Heart left ventricle (tissue), 13 donors: ENCODE results near the gene NIP7.

ENCODE experiments used
- CTCF ChIP-seq, 12 donors: fragments of 200-600 bp; sonication (generic) in 4 of 12; IDR thresholded peaks; one replicate each; pipeline versions ENCODE4 v1.5.0 to v1.8.0; 2018 to 2022; ENCODE audit warnings: antibody characterized with exemption in 12 of 12, mild to moderate bottlenecking in 5 of 12
- POLR2A ChIP-seq, 2 donors: fragments of 450-650 bp; IDR thresholded peaks; one replicate each; pipeline ENCODE4 v1.6.1; 2017; ENCODE audit warnings: antibody characterized with exemption in 2 of 2, mild to moderate bottlenecking in 2 of 2, moderate library complexity in 2 of 2
- donor health status: ischemic (EF 13 %, LVEDD 7.1; RV severe dilation, severe dysfunction).
- donor health status: DM: no; HTN: yes; CAD: no.
- donor health status: DM: no; HTN: no; CAD: no.
- donor health status: ischemic (EF 25% LVEDD 6.9; RV normal size, moderate dysfunction).
- donor health status: ischemic (EF 25% LVEDD 5.7; RV mildly dilated, moderate dysfunction).
- donor health status: ischemic (EF 35%, LVEDD 5.7; RV mildly dilated, moderate dysfunction).
- donor health status: nonischemic (EF 11% LVEDD 7.7; RV severe dilation, severe dysfunction).
- donor health status: DM: yes; HTN: yes; CAD: no.
- donor health status: PGD.
- donor health status: ischemic (EF 29% LVEDD 5.4; RV normal size, mild dysfunction).
- donor health status: nonischemic (EF 23%, LVEDD 6.1; RV moderate dilation, normal function).

GRCh38 chr16:69316595-69317034, 23.0 kb upstream of the NIP7 start:
- TF ChIP-seq CTCF (IDR thresholded peaks at IDR 0.05) (no peak), POLR2A (IDR thresholded peaks at IDR 0.05) (no peak)
